ENCODE measurements around the gene LRMDA.

GRCh38 chr10:75951627-75952026 lies 520.2 kb downstream of the LRMDA start:
- TF ChIP-seq CTCF (IDR thresholded peaks at IDR 0.05) (no peak), POLR2A (IDR thresholded peaks at IDR 0.05) (no peak), POLR2AphosphoS5 (IDR thresholded peaks at IDR 0.05) (no peak)
